SH-SY5Y (cell line): ENCODE measurements around the gene XAB2.

ENCODE experiments used
- GATA2 ChIP-seq: IDR thresholded peaks from 2 replicates; pipeline ENCODE4 v1.6.1; 2011; ENCODE audit warnings: mild to moderate bottlenecking, low read depth, low read length
- GATA3 ChIP-seq: IDR thresholded peaks from 2 replicates; pipeline ENCODE4 v1.6.1; 2011; ENCODE audit warnings: low read depth, mild to moderate bottlenecking, low read length, moderate library complexity

DNA sequence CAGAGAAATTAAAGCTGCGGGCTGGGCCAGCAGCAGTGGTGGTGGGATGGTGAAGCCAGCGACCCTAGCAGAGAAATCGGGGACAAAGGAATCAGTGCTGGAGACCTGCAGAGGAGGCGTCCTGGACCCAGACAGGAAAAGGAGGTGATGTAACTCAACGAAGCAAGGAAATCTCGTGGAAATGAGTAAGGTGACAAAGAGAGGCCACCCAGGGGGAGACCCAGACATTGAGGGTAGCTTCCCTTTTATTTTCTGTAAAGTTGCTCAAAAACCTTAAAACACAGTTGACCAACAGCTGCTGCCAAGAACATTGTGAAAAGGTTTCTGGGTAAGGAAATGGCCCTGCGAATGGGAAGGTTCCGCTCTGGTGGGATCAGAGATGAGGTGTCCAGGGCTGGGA is 26.2 kb upstream of the XAB2 start:
- TF ChIP-seq GATA2: no peak
- TF ChIP-seq GATA3: no peak
